DOHH2 (cell line): ENCODE results near the gene EPHA4.

Source experiments
- H3F3A ChIP-seq: fragments of 200-600 bp; sonication (generic), shearing (Covaris generic); 2 replicates; pipeline ENCODE4 v1.6.0; 2016; ENCODE audit warnings: antibody characterized with exemption, mild to moderate bottlenecking; ENCODE audit not compliant: control insufficient read depth, insufficient read depth
- H3K27ac ChIP-seq: fragments of 200-600 bp; sonication (generic); 2 replicates; pipeline ENCODE4 v1.5.1; 2014; ENCODE audit warnings: low read depth, mild to moderate bottlenecking, low read length, moderate library complexity
- H3K27me3 ChIP-seq: fragments of 200-600 bp; sonication (generic); 2 replicates; pipeline ENCODE4 v1.6.1; 2014; ENCODE audit warnings: mild to moderate bottlenecking, low read length, mixed read lengths; ENCODE audit not compliant: control insufficient read depth
- H3K36me3 ChIP-seq: fragments of 200-600 bp; sonication (generic); 2 replicates; pipeline ENCODE4 v1.6.1; 2014; ENCODE audit warnings: mild to moderate bottlenecking, low read length, moderate library complexity, mixed read lengths; ENCODE audit not compliant: control insufficient read depth
- H3K4me1 ChIP-seq: fragments of 200-600 bp; sonication (generic); 2 replicates; pipeline ENCODE4 v1.6.1; 2014; ENCODE audit warnings: mild to moderate bottlenecking, low read length, mixed read lengths; ENCODE audit not compliant: control insufficient read depth
- H3K4me2 ChIP-seq: fragments of 200-600 bp; sonication (generic); 2 replicates; pipeline ENCODE4 v1.6.0; 2014; ENCODE audit warnings: mild to moderate bottlenecking, low read length, moderate library complexity
- H3K4me3 ChIP-seq: fragments of 200-600 bp; sonication (generic); 2 replicates; pipeline ENCODE4 v1.5.1; 2014; ENCODE audit warnings: mild to moderate bottlenecking, low read length, mixed read lengths
- H3K79me2 ChIP-seq: fragments of 200-600 bp; sonication (generic); 2 replicates; pipeline ENCODE4 v1.6.1; 2014; ENCODE audit warnings: mild to moderate bottlenecking, low read length, mixed read lengths; ENCODE audit not compliant: control insufficient read depth
- H3K9me2 ChIP-seq: fragments of 200-600 bp; sonication (generic); replicated peaks from 2 replicates; pipeline ENCODE4 v1.6.1; 2014; ENCODE audit warnings: mild to moderate bottlenecking, low read length, mixed read lengths; ENCODE audit not compliant: control insufficient read depth
- H3K9me3 ChIP-seq: fragments of 200-600 bp; sonication (generic); 2 replicates; pipeline ENCODE4 v1.6.1; 2014; ENCODE audit warnings: antibody characterized with exemption, low read length, mixed read lengths; ENCODE audit not compliant: control insufficient read depth, insufficient read depth
- H4K20me1 ChIP-seq: fragments of 200-600 bp; sonication (generic); 2 replicates; pipeline ENCODE4 v1.6.0; 2014; ENCODE audit warnings: low read depth, mild to moderate bottlenecking, antibody characterized with exemption, low read length, moderate library complexity; ENCODE audit not compliant: control insufficient read depth, insufficient read depth
- EZH2phosphoT487 ChIP-seq: fragments of 200-600 bp; sonication (generic); IDR thresholded peaks from 2 replicates; pipeline ENCODE4 v1.6.1; 2017; ENCODE audit warnings: borderline replicate concordance, mild to moderate bottlenecking, antibody characterized with exemption, low read length, moderate library complexity, mixed read lengths
- TF ChIP-seq, protein P1 (sequence below): fragments of 200-600 bp; sonication (generic); IDR thresholded peaks from one replicate; pipeline ENCODE4 v1.5.1; 2014; ENCODE audit warnings: antibody characterized with exemption, mild to moderate bottlenecking, low read depth, low read length; ENCODE audit not compliant: poor library complexity, severe bottlenecking

The EPHA4 gene

GRCh38 chr2:221574231-221574570 lies 2.1 kb upstream of the EPHA4 start:
- peaks cover 9% of the 10 kb centered on the region; the same call in 1 of the 2 replicates for H3K9me3 ChIP-seq
- H3K27me3 ChIP-seq: peaks cover 16% of the 10 kb centered on the region
- no peaks in the 10 kb centered on the region for H4K20me1 ChIP-seq
- H3K27ac ChIP-seq: no peak overlapping the region
- no peaks in the 10 kb centered on the region for H3K36me3 ChIP-seq
- H3K4me3 ChIP-seq: 0 out of 2 replicates have a peak overlapping the region, but pooled peaks have one; percentile 41
- peak overlapping the region; percentile 52 for H3K4me2 ChIP-seq
- peaks cover 10% of the 10 kb centered on the region for H3K4me1 ChIP-seq
- no peaks in the 10 kb centered on the region for H3F3A ChIP-seq
- TF ChIP-seq, protein P1, sequence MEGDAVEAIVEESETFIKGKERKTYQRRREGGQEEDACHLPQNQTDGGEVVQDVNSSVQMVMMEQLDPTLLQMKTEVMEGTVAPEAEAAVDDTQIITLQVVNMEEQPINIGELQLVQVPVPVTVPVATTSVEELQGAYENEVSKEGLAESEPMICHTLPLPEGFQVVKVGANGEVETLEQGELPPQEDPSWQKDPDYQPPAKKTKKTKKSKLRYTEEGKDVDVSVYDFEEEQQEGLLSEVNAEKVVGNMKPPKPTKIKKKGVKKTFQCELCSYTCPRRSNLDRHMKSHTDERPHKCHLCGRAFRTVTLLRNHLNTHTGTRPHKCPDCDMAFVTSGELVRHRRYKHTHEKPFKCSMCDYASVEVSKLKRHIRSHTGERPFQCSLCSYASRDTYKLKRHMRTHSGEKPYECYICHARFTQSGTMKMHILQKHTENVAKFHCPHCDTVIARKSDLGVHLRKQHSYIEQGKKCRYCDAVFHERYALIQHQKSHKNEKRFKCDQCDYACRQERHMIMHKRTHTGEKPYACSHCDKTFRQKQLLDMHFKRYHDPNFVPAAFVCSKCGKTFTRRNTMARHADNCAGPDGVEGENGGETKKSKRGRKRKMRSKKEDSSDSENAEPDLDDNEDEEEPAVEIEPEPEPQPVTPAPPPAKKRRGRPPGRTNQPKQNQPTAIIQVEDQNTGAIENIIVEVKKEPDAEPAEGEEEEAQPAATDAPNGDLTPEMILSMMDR: no peak
- no peak for TF ChIP-seq EZH2phosphoT487
- H3K9me2 ChIP-seq: no peaks in the 10 kb centered on the region
- H3K79me2 ChIP-seq: no peaks in the 10 kb centered on the region

- Histone ChIP-seq H3K27me3 (peaks cover 16% of the 10 kb centered on the region), H3K79me2 (no peaks in the 10 kb centered on the region), H3K9me3 (peaks cover 9% of the 10 kb centered on the region; the same call in 1 of the 2 replicates), H3K4me1 (peaks cover 10% of the 10 kb centered on the region), H3K36me3 (no peaks in the 10 kb centered on the region), H3F3A (no peaks in the 10 kb centered on the region), H3K4me3 (peak overlapping the region; percentile 41; the same call in 1 of the 2 replicates), H3K4me2 (peak overlapping the region; percentile 52), H3K27ac (no peak overlapping the region), H4K20me1 (no peaks in the 10 kb centered on the region), H3K9me2 (no peaks in the 10 kb centered on the region)
- peak; percentile 57; the same call in 1 of the 2 replicates for TF ChIP-seq EZH2phosphoT487
- TF ChIP-seq, protein P1: peak; percentile 89
Measured at GRCh38 chr2:221573430-221574230, 1.5 kb upstream of the EPHA4 start.

DNA sequence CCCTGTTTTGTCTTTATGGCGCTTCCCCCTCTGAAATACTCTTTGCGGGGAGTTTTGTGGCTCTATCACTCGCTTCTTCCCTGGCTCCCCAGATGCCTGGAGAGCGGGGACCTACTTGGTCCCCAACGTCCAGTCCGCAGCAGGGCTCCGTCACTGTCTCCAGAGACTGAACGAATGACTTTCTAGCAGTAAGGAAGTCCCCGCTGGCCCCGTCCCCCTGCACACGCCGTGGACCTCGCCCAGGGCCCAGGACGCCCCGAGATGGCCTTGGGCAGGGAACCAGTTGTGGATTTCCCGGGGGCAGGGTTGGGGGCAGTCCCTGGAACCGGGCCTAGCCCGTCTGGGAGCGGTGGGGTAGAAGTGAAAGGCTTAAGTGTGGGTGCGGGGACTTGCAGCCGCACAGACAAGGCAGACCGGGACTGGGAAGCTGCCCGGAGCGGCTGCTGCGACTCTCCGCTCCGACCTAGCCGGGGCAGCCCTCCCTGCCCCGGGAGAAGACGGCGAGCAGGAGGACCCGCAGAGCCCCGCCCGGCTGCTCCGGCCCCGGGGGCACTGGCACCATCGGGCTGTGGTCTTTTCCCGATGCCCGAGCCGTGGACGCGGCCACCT lies 821 bp upstream of the EPHA4 start:
- Histone ChIP-seq H4K20me1 (no peaks in the 10 kb centered on the region), H3K79me2 (no peaks in the 10 kb centered on the region), H3K27me3 (peaks cover 16% of the 10 kb centered on the region), H3F3A (no peaks in the 10 kb centered on the region), H3K9me2 (no peaks in the 10 kb centered on the region), H3K4me1 (peaks cover 10% of the 10 kb centered on the region), H3K36me3 (no peaks in the 10 kb centered on the region), H3K9me3 (peaks cover 9% of the 10 kb centered on the region; the same call in 1 of the 2 replicates), H3K4me3 (no peak overlapping the region), H3K4me2 (peak overlapping the region; percentile 52), H3K27ac (no peak overlapping the region)
- TF ChIP-seq, protein P1: no peak
- no peak for TF ChIP-seq EZH2phosphoT487
